ENCODE measurements around the gene PPEF2.

PPEF2 gene

DNA sequence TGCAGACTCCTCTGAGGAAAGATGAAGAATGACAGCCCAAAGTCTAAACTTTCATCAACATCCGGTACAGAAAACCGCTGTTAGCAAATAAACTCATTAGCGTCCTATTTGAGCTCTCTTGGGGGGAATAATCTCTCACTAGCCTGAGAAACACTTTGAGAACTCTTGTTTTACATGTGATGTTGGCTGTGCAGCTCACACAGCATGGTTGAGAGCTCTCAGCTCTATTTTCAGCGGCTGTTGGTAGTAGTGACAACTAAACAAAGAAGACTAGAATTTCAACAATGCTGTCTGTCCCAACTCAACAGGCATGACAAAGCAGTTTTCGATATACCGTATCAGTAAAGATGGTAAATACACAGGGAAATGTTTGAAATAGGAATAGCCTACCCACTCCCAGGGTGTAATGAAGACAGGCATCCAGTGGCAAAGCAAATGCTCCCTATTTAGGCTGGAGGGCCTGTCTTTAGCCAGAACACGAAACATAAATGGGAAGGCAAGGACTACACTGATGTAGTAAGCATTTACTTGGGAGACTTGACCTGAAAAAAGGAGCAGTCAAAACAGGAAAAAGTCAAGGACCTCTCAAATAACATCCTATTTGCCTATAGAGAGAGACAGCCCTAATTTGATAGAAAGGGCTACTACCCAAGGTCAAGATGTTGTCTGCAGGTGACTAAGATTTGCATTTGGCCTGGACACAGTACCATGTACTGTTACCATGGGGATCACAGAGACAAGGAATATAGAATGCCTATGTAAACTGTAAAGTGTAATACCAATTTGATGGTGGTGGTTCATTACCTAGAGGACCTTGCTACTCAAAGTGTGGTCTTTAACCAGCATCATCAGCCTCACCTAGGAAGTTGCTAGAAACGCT is 60.4 kb downstream of the PPEF2 start:
- DNase-seq (ENCODE audit: extremely low spot score, insufficient read length, low read depth) (no peak), FAIRE-seq (no peak)

DNA sequence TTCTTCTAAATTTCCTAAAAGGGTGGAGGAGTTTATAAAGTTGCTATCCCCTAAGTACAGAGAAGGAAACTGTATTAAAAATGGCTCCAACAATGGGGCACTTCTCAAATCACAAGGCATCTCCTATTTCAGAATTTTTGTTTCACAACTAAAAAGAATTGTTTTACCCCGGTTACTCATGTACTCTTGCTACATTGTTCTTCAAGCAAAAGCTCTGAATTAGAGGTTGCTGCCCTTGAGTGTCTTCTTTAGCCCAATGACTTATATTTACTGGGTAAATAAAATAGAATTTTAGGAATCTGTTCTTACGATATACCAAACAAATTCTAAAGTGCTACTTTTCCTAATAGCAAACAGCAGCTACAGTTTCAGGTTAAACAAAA is 67.5 kb downstream of the PPEF2 start:
- DNase-seq (ENCODE audit: extremely low spot score, insufficient read length, low read depth): no peak
- no peak for FAIRE-seq

DNA sequence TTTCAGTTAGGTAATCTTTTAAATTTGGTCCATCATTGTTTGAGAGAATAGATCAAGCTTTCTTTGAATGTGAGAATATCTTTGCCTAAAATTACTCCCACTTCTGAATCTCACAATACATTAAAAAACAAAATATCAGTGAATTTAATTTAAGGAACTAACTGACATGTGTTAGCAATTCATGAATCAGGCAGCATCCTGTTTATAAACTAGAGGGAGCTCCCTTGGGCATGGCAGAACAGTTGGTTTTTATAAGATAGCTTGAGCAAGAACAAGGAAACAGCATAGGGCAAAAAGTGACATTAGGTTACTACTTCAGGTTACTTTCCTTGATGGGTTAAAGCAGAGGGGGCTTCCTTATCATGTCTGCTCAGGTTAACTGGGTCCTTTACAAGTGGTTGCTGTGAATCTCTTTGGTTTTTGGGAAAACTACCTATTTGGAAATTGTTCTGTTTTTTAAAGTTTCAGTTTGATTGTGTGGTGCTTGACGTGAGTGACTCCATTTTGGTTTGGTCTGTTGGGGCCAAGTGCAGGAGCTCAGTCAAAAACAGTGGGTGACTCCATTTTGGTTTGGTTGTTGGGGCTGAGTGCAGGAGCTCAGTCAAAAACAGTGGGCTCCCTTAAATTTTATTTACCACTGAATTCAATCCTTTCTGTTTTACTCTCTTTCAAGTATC is 68.0 kb downstream of the PPEF2 start:
- DNase-seq (ENCODE audit: extremely low spot score, insufficient read length, low read depth) (no peak), FAIRE-seq (no peak)

DNA sequence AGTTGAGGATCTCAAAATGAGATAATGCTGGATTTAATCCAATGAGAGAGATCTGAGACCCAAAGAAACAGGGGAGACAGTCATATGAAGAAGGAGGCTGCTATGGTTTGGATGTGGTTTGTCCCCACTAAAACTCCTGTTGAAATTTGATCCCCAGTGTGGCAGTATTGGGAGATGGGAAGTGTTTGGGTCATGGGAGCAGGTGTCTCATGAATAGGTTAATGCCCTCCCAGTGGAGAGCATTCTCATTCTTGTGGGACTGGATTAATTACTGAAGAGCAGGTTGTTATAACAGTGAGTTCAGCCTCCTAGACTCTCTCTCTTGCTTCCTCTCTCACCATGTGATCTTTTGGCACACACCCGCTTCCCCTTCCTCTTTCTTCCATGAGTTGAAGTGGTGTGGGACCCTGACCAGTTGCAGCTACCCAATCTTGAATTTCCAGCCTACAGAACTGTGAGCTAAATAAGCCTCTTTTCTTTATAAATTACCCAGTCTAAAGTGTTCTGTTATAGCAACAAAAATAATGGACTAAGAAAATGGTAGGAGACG is 70.3 kb downstream of the PPEF2 start:
- FAIRE-seq: no peak
- DNase-seq (ENCODE audit: extremely low spot score, insufficient read length, low read depth): no peak

DNA sequence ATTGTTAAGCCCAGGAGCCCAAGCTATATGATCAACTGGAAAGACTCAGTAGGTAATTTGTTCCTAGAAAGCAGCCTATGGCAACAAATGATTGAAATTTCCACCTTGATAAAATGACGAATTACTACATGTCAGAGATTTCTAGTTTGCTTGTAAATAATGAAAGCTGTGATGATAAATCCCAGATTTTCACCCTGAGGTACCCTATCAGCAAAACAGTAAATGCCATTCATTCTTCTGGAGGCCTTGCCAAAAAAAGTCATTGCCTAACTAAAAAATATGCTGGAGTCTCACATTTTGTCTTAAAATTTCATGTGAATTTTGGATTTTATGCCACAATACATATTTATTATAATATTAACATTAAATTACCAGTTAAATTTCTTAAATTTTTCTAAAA is 71.3 kb downstream of the PPEF2 start:
- DNase-seq (ENCODE audit: extremely low spot score, insufficient read length, low read depth) (no peak), FAIRE-seq (no peak)

DNA sequence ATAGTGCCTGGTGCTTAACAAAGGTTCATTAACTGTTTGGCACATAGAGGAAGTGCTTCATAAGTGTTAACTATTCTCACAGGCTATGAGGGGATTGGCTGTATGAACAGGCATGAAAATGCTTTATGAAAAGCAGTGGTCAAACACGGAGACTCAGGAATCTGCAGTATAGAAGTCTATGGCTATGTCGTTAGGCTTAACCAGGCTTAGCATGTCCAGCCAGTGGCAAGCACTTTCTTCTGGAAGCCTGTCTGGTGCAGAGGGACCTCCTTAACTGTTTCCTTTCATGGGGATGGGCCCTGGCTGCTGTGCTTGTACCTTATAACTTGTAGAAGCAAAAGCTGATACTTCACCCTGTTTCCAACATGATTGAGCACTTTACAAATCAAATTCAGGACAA is 78.4 kb downstream of the PPEF2 start:
- DNase-seq (ENCODE audit: extremely low spot score, insufficient read length, low read depth): no peak
- no peak for FAIRE-seq

DNA sequence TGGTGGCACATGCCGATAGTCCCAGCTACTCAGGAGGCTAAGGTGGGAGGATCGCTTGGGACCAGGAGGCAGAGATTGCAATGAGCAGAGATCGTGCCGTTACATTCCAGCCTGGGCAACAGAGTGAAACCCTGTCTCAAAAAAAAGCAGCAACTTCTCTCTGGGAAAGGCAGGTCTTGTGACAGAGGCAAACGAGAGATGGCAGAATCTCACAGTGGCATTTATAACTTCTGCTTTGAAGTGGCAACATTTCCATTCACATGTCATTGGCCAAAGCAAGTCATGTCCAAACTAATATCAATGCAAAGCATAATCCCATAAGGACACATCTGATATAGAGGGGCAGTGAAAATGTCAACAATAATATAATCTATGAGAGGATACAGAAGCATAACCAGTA is 79.8 kb downstream of the PPEF2 start:
- DNase-seq (ENCODE audit: extremely low spot score, insufficient read length, low read depth): no peak
- no peak for FAIRE-seq

DNA sequence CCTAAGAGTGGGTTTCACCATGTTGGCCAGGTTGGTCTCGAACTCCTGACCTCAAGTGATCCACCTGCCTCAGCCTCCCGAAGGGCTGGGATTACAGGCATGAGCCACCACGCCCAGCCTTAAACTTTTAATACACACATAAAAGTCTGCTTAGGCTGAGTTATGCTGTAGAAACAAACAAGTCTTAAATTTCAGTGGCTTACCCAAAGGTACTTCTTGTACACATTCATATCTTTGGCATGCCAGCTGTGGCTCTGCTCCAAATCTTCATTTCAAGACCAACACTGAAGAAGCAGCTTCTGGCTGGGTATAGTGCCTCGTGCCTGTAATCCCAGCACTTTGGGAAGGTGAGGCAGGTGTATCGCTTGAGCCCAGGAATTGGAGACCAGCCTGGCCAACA is 80.3 kb downstream of the PPEF2 start:
- FAIRE-seq: no peak
- DNase-seq (ENCODE audit: extremely low spot score, insufficient read length, low read depth): no peak

DNA sequence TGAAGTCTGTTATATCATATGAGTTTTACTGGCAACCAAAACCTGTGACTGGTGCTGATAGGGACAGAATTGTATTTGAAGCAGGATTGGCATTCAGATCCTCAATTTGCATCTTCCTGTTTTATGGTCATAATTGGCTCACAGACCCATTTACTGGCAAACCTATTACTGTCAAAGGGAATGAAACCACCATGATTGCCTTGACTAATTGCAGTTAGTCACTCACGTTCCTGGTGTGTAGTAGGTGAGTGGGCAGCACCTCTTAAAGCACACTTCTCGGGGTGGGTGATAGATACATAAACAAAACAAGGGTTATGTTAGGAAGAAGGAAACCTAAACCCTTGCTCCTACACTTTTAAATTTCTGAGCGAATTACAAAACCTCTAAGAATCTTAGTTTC is 81.0 kb downstream of the PPEF2 start:
- DNase-seq (ENCODE audit: extremely low spot score, insufficient read length, low read depth): no peak
- no peak for FAIRE-seq

DNA sequence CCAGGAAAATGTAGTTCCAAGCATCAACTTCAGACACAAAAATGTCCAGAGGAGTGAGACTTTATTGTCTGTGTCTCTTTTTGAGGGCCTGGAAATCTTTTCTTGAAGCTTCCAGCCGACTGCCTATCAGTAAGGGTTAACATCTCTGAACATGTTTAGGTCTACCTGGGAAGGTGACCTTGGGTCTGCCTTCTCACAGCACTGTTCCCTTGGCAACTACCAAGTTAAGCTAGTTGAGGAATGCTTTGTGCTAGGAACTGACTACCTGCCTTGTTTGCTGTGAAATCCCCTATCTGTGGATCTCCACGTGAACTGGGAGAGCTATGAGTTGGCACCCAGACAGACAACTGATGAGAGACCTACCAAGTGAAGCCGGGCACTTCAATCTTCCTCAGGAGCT is 81.6 kb downstream of the PPEF2 start:
- FAIRE-seq: no peak
- DNase-seq (ENCODE audit: extremely low spot score, insufficient read length, low read depth): no peak

DNA sequence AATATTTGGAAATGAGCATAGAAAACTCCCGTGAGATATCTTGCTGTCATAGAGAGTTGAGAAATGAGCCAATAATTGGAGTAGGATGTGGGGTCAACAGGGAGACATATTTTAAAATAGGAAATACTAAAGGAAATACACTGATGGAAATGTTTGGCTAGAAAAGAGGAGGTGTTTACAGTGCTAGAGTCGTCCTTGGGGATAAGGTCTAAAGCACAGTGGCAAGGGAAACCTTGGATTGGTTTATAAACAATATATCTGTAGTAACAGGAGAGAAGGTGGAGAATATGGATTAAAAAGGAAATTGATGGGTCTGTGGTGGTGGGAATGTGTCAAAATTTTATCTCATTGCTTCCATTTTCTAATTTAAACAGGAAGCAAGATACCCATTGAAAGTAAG is 82.1 kb downstream of the PPEF2 start:
- FAIRE-seq: no peak

DNA sequence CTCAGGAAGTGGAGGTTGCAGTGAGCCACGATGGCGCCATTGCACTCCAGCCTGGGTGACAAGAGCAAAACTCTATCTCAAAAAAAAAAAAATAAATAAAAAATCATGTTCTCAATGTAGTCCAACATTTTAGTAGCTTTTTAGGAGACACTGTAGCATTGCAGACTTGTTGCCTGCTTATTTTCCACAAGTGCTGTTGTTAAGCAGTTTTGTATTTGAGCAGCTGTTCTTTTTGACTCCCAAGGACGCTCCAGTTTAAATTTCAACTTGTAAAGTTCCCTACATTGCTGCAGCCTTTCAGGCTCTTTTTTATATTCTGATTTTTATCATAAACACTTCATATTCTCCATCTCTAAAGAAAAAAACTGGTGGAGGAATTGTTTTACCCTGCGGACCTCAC is 83.1 kb downstream of the PPEF2 start:
- DNase-seq (ENCODE audit: extremely low spot score, insufficient read length, low read depth) (no peak), FAIRE-seq (no peak)

More for the DNA sequence above, 82.1 kb downstream of the PPEF2 start:
- no peak for DNase-seq (ENCODE audit: extremely low spot score, insufficient read length, low read depth)

DNA sequence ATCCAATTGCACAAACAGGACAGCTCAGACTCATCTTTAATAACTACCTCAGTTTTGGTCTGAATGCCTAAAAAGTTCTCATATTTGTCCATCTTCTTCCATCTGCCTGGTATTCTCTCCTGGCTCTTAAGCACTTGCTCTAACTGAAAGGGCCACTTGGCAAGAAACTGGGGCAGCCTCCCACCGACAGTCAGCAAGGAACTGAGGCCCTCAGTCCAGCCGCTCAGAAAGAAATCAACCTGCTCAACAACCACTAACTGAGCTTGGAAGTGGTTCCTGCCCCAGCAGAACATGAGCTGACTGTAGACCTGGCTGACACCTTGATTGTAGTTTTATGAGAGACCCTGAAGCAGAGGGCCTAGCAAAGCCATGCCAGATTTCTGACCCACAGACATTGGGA is 84.4 kb downstream of the PPEF2 start:
- FAIRE-seq (no peak), DNase-seq (ENCODE audit: extremely low spot score, insufficient read length, low read depth) (no peak)

All from GM18507 (cell line).